IMR-90 (cell line): Measurements from ENCODE around the gene DPEP3. TPM values are rescaled to one million over a fixed set of nuclear protein-coding genes. Genes with fewer than 3 reads are reported as not detected.

Experiments used
- ATAC-seq: fragments of 200-7000 bp; cut with Tn5 transposase; 2 replicates; pipeline ENCODE4 v1.9.1; 2020; ENCODE audit warnings: low read depth, mild to moderate bottlenecking, moderate library complexity
- BruUV-seq: library from RNA; stranded (reverse); fragments of 400-500 nt; replicated peaks from 2 replicates; lab custom pipeline; 2021; lab: Mats Ljungman, UMichigan
- CTCF ChIA-PET: fragments of 300-600 bp; formaldehyde crosslinking; extraction: SDS; loops from one replicate; lab custom pipeline; 2021; ENCODE audit warnings: antibody characterized with exemption; lab: Yijun Ruan, JAX
- POLR2A ChIA-PET: fragments of 300-600 bp; sonication (Branson Sonifier 250); formaldehyde crosslinking; loops from one replicate; lab custom pipeline; 2022; ENCODE audit warnings: antibody characterized with exemption; ENCODE audit not compliant: unreplicated experiment; lab: Charles Lee
- DNase-seq: peaks from one replicate; pipeline ENCODE4 v3.0.0; 2013
- H2AFZ ChIP-seq: replicated peaks from 2 replicates; pipeline ENCODE3; 2013; ENCODE audit warnings: low read length, mild to moderate bottlenecking; ENCODE audit not compliant: poor library complexity
- H2AK5ac ChIP-seq: 2 replicates; pipeline ENCODE4 v1.6.1; 2013; ENCODE audit warnings: low read depth, low read length, inconsistent platforms
- H2AK9ac ChIP-seq: replicated peaks from 2 replicates; pipeline ENCODE3; 2013; ENCODE audit warnings: mild to moderate bottlenecking, low read depth, low read length, moderate library complexity; ENCODE audit not compliant: poor library complexity
- H2BK120ac ChIP-seq: 2 replicates; pipeline ENCODE4 v1.6.1; 2013; ENCODE audit warnings: low read depth, low read length, inconsistent platforms
- H2BK15ac ChIP-seq: 3 replicates; pipeline ENCODE4 v1.6.1; 2013; ENCODE audit warnings: low read depth, low read length, inconsistent platforms
- H2BK20ac ChIP-seq: 2 replicates; pipeline ENCODE4 v1.6.1; 2013; ENCODE audit warnings: low read depth, mild to moderate bottlenecking, inconsistent platforms, low read length, moderate library complexity
- H2BK5ac ChIP-seq: 2 replicates; pipeline ENCODE4 v1.6.1; 2013; ENCODE audit warnings: mild to moderate bottlenecking, low read depth, low read length, inconsistent platforms; ENCODE audit not compliant: poor library complexity, severe bottlenecking
- H3K14ac ChIP-seq: replicated peaks from 2 replicates; pipeline ENCODE4 v1.6.1; 2013; ENCODE audit warnings: low read depth, low read length, inconsistent platforms
- H3K18ac ChIP-seq: 2 replicates; pipeline ENCODE4 v1.6.1; 2013; ENCODE audit warnings: low read depth, low read length, control low read depth
- H3K23ac ChIP-seq: 2 replicates; pipeline ENCODE4 v1.6.1; 2013; ENCODE audit warnings: low read depth, low read length, inconsistent platforms
- H3K27ac ChIP-seq: 2 replicates; pipeline ENCODE4 v1.5.1; 2013; ENCODE audit warnings: mild to moderate bottlenecking, control low read depth, low read length; ENCODE audit not compliant: insufficient read depth
- H3K27me3 ChIP-seq: 2 replicates; pipeline ENCODE4 v1.6.1; 2013; ENCODE audit warnings: low read length; ENCODE audit not compliant: control insufficient read depth, insufficient read depth
- H3K36me3 ChIP-seq: 2 replicates; pipeline ENCODE4 v1.6.1; 2013; ENCODE audit warnings: low read length, mixed read lengths; ENCODE audit not compliant: control insufficient read depth, insufficient read depth
- H3K4ac ChIP-seq: 2 replicates; pipeline ENCODE4 v1.6.1; 2013; ENCODE audit warnings: low read depth, low read length, inconsistent platforms
- H3K4me1 ChIP-seq: 2 replicates; pipeline ENCODE4 v1.6.1; 2013; ENCODE audit warnings: low read length, mixed read lengths; ENCODE audit not compliant: control insufficient read depth, insufficient read depth
- H3K4me2 ChIP-seq: 2 replicates; pipeline ENCODE4 v1.6.1; 2013; ENCODE audit warnings: low read depth, mild to moderate bottlenecking, control low read depth, low read length, moderate library complexity
- H3K4me3 ChIP-seq: 2 replicates; pipeline ENCODE4 v1.5.1; 2013; ENCODE audit warnings: low read depth, mild to moderate bottlenecking, control low read depth, low read length, moderate library complexity; ENCODE audit not compliant: insufficient read depth
- H3K56ac ChIP-seq: 2 replicates; pipeline ENCODE4 v1.6.1; 2013; ENCODE audit warnings: low read length, inconsistent platforms; ENCODE audit not compliant: insufficient read depth; ENCODE audit errors: extremely low read depth
- H3K79me1 ChIP-seq, 2 experiments: 2 replicates each; pipeline ENCODE4 v1.6.1; 2013; ENCODE audit warnings: low read length in 2 of 2, inconsistent platforms in 1 of 2, low read depth in 1 of 2
- H3K9ac ChIP-seq: 2 replicates; pipeline ENCODE4 v1.6.1; 2013; ENCODE audit warnings: low read depth, low read length, control low read depth
- H3K9me1 ChIP-seq: 2 replicates; pipeline ENCODE4 v1.6.1; 2013; ENCODE audit warnings: low read length, inconsistent platforms; ENCODE audit not compliant: insufficient read depth
- H3K9me3 ChIP-seq: 2 replicates; pipeline ENCODE4 v1.6.1; 2013; ENCODE audit warnings: low read length; ENCODE audit not compliant: control insufficient read depth, insufficient read depth
- H4K20me1 ChIP-seq: 2 replicates; pipeline ENCODE4 v1.6.1; 2013; ENCODE audit warnings: low read length, inconsistent platforms; ENCODE audit not compliant: insufficient read depth
- H4K5ac ChIP-seq: 2 replicates; pipeline ENCODE4 v1.6.1; 2013; ENCODE audit warnings: mild to moderate bottlenecking, low read depth, low read length, control low read depth
- H4K8ac ChIP-seq, 2 experiments: 2 replicates each; pipeline ENCODE4 v1.6.1; 2013; ENCODE audit warnings: low read depth in 2 of 2, low read length in 2 of 2, control low read depth in 1 of 2, inconsistent platforms in 1 of 2
- H4K91ac ChIP-seq: 2 replicates; pipeline ENCODE4 v1.6.1; 2013; ENCODE audit warnings: low read depth, low read length, inconsistent platforms; ENCODE audit not compliant: insufficient read depth
- BHLHE40 ChIP-seq: fragments of 150-350 bp; IDR thresholded peaks from 2 replicates; pipeline ENCODE4 v1.6.1; 2016; ENCODE audit warnings: mild to moderate bottlenecking, low read depth, low read length
- CEBPB ChIP-seq: IDR thresholded peaks from 2 replicates; pipeline ENCODE4 v1.6.1; 2012; ENCODE audit warnings: low read depth, low read length, improper control_type of control experiment
- CHD1 ChIP-seq: IDR thresholded peaks from 2 replicates; pipeline ENCODE4 v1.6.1; 2012; ENCODE audit warnings: low read depth, low read length, improper control_type of control experiment
- FOS ChIP-seq: fragments of 150-350 bp; IDR thresholded peaks from 2 replicates; pipeline ENCODE4 v1.6.1; 2016; ENCODE audit warnings: low read depth, low read length
- MAFK ChIP-seq: IDR thresholded peaks from 2 replicates; pipeline ENCODE4 v1.6.1; 2012; ENCODE audit warnings: low read depth, low read length, improper control_type of control experiment
- MAZ ChIP-seq: IDR thresholded peaks from 2 replicates; pipeline ENCODE4 v1.6.1; 2012; ENCODE audit warnings: low read depth, mild to moderate bottlenecking, low read length, improper control_type of control experiment, moderate library complexity, borderline replicate concordance
- MXI1 ChIP-seq: IDR thresholded peaks from 2 replicates; pipeline ENCODE4 v1.6.1; 2012; ENCODE audit warnings: low read depth, mild to moderate bottlenecking, low read length, moderate library complexity, borderline replicate concordance
- NFE2L2 ChIP-seq: fragments of 150-350 bp; IDR thresholded peaks from 2 replicates; pipeline ENCODE4 v1.6.1; 2016; ENCODE audit warnings: low read depth, mild to moderate bottlenecking, low read length
- POLR2A ChIP-seq: IDR thresholded peaks from 2 replicates; pipeline ENCODE4 v1.6.1; 2012; ENCODE audit warnings: mild to moderate bottlenecking, low read depth, low read length
- RAD21 ChIP-seq: IDR thresholded peaks from 2 replicates; pipeline ENCODE4 v1.6.1; 2012; ENCODE audit warnings: low read length, improper control_type of control experiment
- RCOR1 ChIP-seq: IDR thresholded peaks from 2 replicates; pipeline ENCODE4 v1.6.1; 2012; ENCODE audit warnings: mild to moderate bottlenecking, low read length, improper control_type of control experiment; ENCODE audit not compliant: insufficient replicate concordance
- RFX5 ChIP-seq: IDR thresholded peaks from 2 replicates; pipeline ENCODE4 v1.8.0; 2012; ENCODE audit warnings: low read depth, mild to moderate bottlenecking, low read length, moderate library complexity
- SMC3 ChIP-seq: fragments of 150-350 bp; IDR thresholded peaks from 2 replicates; pipeline ENCODE4 v1.6.1; 2016; ENCODE audit warnings: low read depth, mild to moderate bottlenecking, antibody characterized with exemption, low read length, moderate library complexity
- WGBS, 2 experiments: methylation state at CpG; one replicate each; pipeline versions ENCODE4 v1.1.5 to v1.1.7; 2013; ENCODE audit warnings: missing lambda C conversion rate in 2 of 2; ENCODE audit not compliant: insufficient read length in 1 of 2; ENCODE audit errors: extremely low coverage in 2 of 2; 5-methylcytosine and 5-hydroxymethylcytosine counted together
- dilution Hi-C: fragments of 300-500 bp; cut with HindIII; formaldehyde crosslinking; loops from one replicate; pipeline ENCODE4 v1.14.3; 2018; ENCODE audit warnings: low sequenced_read_pairs; ENCODE audit not compliant: unreplicated experiment
- in situ Hi-C: fragments of 300-500 bp; cut with MboI; formaldehyde crosslinking; loops from 3 replicates; pipeline ENCODE4 v1.14.3; 2019; ENCODE audit warnings: low sequenced_read_pairs, inconsistent platforms, mixed read lengths
- intact Hi-C: fragments of 100-400 bp; cut with micrococcal nuclease; formaldehyde crosslinking; loops from 2 replicates; pipeline ENCODE4 v1.10.0; 2022
- polyA plus RNA-seq, 3 experiments: library from polyadenylated mRNA; depleted of rRNA; stranded (reverse); fragments of >200 nt; gene quantifications; 2 replicates each; pipeline ENCODE4 v1.2.3, GENCODE V29; 2012; ENCODE audit warnings: low replicate concordance in 1 of 3
- total RNA-seq: library from RNA; depleted of rRNA; stranded (reverse); fragments of >200 nt; gene quantifications from 2 replicates; pipeline ENCODE4 v1.2.3, GENCODE V29; 2012
- TF ChIP-seq, protein P1 (sequence below): fragments of 150-350 bp; IDR thresholded peaks from 2 replicates; pipeline ENCODE4 v1.6.1; 2016; ENCODE audit warnings: low read depth, mild to moderate bottlenecking, low read length, moderate library complexity, borderline replicate concordance
- TF ChIP-seq, protein P2 (sequence below): conservative IDR thresholded peaks from 2 replicates; pipeline ENCODE4 v1.5.1; 2012; ENCODE audit warnings: mild to moderate bottlenecking, low read depth, low read length, improper control_type of control experiment
- TF ChIP-seq, protein P3 (sequence below): fragments of 150-350 bp; IDR thresholded peaks from 2 replicates; pipeline ENCODE4 v1.6.1; 2017; ENCODE audit warnings: mild to moderate bottlenecking, antibody characterized with exemption, low read length, low read depth

DPEP3 gene
- total and polyA plus RNA-seq, 2 of the 4 experiments (the other 2 are of a cell fraction), result not detected

- Histone ChIP-seq H3K9me3 (no peaks in the 10 kb centered on the region), H3K4me3 (no peak overlapping the region), H2BK120ac (no peak overlapping the region), H3K4me2 (no peak overlapping the region), H3K9me1 (no peaks in the 10 kb centered on the region), H4K91ac (no peak overlapping the region), H3K9ac (no peak overlapping the region), H3K4ac (no peak overlapping the region), H2AFZ (no peak overlapping the region), H2BK5ac (no peak overlapping the region), H3K79me1 (peaks cover 35 to 85% of the 10 kb centered on the region in 2 experiments), H3K27me3 (no peaks in the 10 kb centered on the region), H4K20me1 (peaks cover 49% of the 10 kb centered on the region), H2AK9ac (no peak overlapping the region), H2AK5ac (no peak overlapping the region), H3K14ac (no peak overlapping the region), H2BK20ac (no peak overlapping the region), H3K4me1 (peaks cover 3% of the 10 kb centered on the region; the same call in 1 of the 2 replicates), H4K8ac (no peak overlapping the region), H3K56ac (no peak overlapping the region), H3K18ac (no peak overlapping the region), H3K23ac (no peak overlapping the region), H2BK15ac (no peak overlapping the region), H3K36me3 (peaks cover 91% of the 10 kb centered on the region), H3K27ac (no peak overlapping the region), H4K5ac (no peak overlapping the region)
- ATAC-seq (no peak), DNase-seq (no peak)
- WGBS, 2 experiments, result 88% methylated on average over 6 of the region's 16 CpGs; no CpG with 5 or more reads in 1 of the 2 experiments
- CTCF ChIA-PET, result no interaction called here
- BruUV-seq, result no TSS peak
- in situ Hi-C loops, result no loop called here
- TF ChIP-seq, protein P1, sequence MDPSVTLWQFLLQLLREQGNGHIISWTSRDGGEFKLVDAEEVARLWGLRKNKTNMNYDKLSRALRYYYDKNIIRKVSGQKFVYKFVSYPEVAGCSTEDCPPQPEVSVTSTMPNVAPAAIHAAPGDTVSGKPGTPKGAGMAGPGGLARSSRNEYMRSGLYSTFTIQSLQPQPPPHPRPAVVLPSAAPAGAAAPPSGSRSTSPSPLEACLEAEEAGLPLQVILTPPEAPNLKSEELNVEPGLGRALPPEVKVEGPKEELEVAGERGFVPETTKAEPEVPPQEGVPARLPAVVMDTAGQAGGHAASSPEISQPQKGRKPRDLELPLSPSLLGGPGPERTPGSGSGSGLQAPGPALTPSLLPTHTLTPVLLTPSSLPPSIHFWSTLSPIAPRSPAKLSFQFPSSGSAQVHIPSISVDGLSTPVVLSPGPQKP, result no peak
- TF ChIP-seq CHD1 (no peak), MAZ (no peak), MAFK (no peak), FOS (no peak), SMC3 (no peak), CEBPB (no peak), RFX5 (no peak), BHLHE40 (no peak), POLR2A (no peak), MXI1 (no peak), RAD21 (no peak), NFE2L2 (no peak), RCOR1 (no peak)
- TF ChIP-seq, protein P2, sequence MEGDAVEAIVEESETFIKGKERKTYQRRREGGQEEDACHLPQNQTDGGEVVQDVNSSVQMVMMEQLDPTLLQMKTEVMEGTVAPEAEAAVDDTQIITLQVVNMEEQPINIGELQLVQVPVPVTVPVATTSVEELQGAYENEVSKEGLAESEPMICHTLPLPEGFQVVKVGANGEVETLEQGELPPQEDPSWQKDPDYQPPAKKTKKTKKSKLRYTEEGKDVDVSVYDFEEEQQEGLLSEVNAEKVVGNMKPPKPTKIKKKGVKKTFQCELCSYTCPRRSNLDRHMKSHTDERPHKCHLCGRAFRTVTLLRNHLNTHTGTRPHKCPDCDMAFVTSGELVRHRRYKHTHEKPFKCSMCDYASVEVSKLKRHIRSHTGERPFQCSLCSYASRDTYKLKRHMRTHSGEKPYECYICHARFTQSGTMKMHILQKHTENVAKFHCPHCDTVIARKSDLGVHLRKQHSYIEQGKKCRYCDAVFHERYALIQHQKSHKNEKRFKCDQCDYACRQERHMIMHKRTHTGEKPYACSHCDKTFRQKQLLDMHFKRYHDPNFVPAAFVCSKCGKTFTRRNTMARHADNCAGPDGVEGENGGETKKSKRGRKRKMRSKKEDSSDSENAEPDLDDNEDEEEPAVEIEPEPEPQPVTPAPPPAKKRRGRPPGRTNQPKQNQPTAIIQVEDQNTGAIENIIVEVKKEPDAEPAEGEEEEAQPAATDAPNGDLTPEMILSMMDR, result no peak
- TF ChIP-seq, protein P3, sequence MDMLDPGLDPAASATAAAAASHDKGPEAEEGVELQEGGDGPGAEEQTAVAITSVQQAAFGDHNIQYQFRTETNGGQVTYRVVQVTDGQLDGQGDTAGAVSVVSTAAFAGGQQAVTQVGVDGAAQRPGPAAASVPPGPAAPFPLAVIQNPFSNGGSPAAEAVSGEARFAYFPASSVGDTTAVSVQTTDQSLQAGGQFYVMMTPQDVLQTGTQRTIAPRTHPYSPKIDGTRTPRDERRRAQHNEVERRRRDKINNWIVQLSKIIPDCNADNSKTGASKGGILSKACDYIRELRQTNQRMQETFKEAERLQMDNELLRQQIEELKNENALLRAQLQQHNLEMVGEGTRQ, result no peak
- dilution Hi-C loops, result no loop called here
- POLR2A ChIA-PET, result no interaction called here
- intact Hi-C loops, result no loop called here
Observed at GRCh38 chr16:67950335-67950843, 29.9 kb downstream of the DPEP3 start.
